HepG2 (cell line): ENCODE results near the gene CUL9. TPM values are rescaled to one million over a fixed set of nuclear protein-coding genes. Genes with fewer than 3 reads are reported as not detected.
A peak's percentile ranks its signal among the peaks of the same experiment; 100 is the strongest.

Source experiments
- BRF2 ChIP-seq: sonication (generic); formaldehyde crosslinking; IDR thresholded peaks from 2 replicates; pipeline ENCODE4 v1.8.1; 2022; ENCODE audit warnings: mild to moderate bottlenecking, missing genetic modification reagents
- CENPBD1 ChIP-seq: sonication (generic); formaldehyde crosslinking; IDR thresholded peaks from 2 replicates; pipeline ENCODE4 v1.8.0; 2022; ENCODE audit warnings: missing genetic modification reagents, low read depth, mild to moderate bottlenecking, borderline replicate concordance
- HDAC2 ChIP-seq: sonication (generic); formaldehyde crosslinking; IDR thresholded peaks from 2 replicates; pipeline ENCODE4 v1.4.0; 2020; ENCODE audit warnings: missing genetic modification reagents
- JUNB ChIP-seq: sonication (generic); formaldehyde crosslinking; IDR thresholded peaks from 2 replicates; pipeline ENCODE4 v1.8.0; 2022; ENCODE audit warnings: missing genetic modification reagents, mild to moderate bottlenecking, borderline replicate concordance
- MEIS2 ChIP-seq: sonication (generic); formaldehyde crosslinking; IDR thresholded peaks from 2 replicates; pipeline ENCODE4 v1.9.0; 2021; ENCODE audit warnings: mild to moderate bottlenecking, missing genetic modification reagents
- PCBP1 ChIP-seq: fragments of 200-400 bp; formaldehyde crosslinking; IDR thresholded peaks from 2 replicates; pipeline ENCODE4 v1.6.1; 2017; ENCODE audit warnings: mild to moderate bottlenecking, low read depth, low read length, borderline replicate concordance
- RBM22 ChIP-seq: fragments of 200-400 bp; formaldehyde crosslinking; optimal IDR thresholded peaks from 2 replicates; pipeline ENCODE3; 2017; ENCODE audit warnings: mild to moderate bottlenecking, low read length, moderate library complexity
- TARDBP ChIP-seq: sonication (generic); formaldehyde crosslinking; IDR thresholded peaks from 2 replicates; pipeline ENCODE4 v1.8.0; 2022; ENCODE audit warnings: mild to moderate bottlenecking, missing genetic modification reagents
- TCF12 ChIP-seq, 2 experiments: fragments of 450-650 bp in 1 of 2; sonication (generic) in 1 of 2; formaldehyde crosslinking in 1 of 2; IDR thresholded peaks; 2 replicates each; pipeline versions ENCODE4 v1.6.1 to v1.8.0; 2017 to 2022; ENCODE audit warnings: antibody characterized with exemption in 1 of 2, mild to moderate bottlenecking in 1 of 2, missing genetic modification reagents in 1 of 2, moderate library complexity in 1 of 2
- TFDP1 ChIP-seq: IDR thresholded peaks from 2 replicates; pipeline ENCODE4 v1.6.1; 2016; ENCODE audit warnings: missing compliant biosample characterization, missing genetic modification reagents, borderline replicate concordance
- ZNF101 ChIP-seq: sonication (generic); formaldehyde crosslinking; IDR thresholded peaks from 2 replicates; pipeline ENCODE4 v1.4.0; 2020; ENCODE audit warnings: mild to moderate bottlenecking, low read depth, missing genetic modification reagents, borderline replicate concordance
- ZNF343 ChIP-seq: sonication (generic); formaldehyde crosslinking; IDR thresholded peaks from 2 replicates; pipeline ENCODE4 v1.4.0; 2020; ENCODE audit warnings: mild to moderate bottlenecking, missing genetic modification reagents
- ZNF609 ChIP-seq: sonication (generic); formaldehyde crosslinking; IDR thresholded peaks from 2 replicates; pipeline ENCODE4 v1.4.0; 2020; ENCODE audit warnings: mild to moderate bottlenecking, missing genetic modification reagents, borderline replicate concordance
- ZNF674 ChIP-seq: sonication (generic); formaldehyde crosslinking; IDR thresholded peaks from 2 replicates; pipeline ENCODE4 v1.5.0; 2020; ENCODE audit warnings: low read depth, mild to moderate bottlenecking, missing genetic modification reagents
- ZNF710 ChIP-seq: sonication (generic); formaldehyde crosslinking; IDR thresholded peaks from 2 replicates; pipeline ENCODE4 v1.5.0; 2020; ENCODE audit warnings: mild to moderate bottlenecking, missing genetic modification reagents, borderline replicate concordance
- ZNF713 ChIP-seq: sonication (generic); formaldehyde crosslinking; IDR thresholded peaks from 2 replicates; pipeline ENCODE4 v1.4.0; 2020; ENCODE audit warnings: mild to moderate bottlenecking, missing genetic modification reagents
- ZNF83 ChIP-seq: sonication (generic); formaldehyde crosslinking; IDR thresholded peaks from 2 replicates; pipeline ENCODE4 v1.4.0; 2020; ENCODE audit warnings: missing genetic modification reagents, mild to moderate bottlenecking, borderline replicate concordance
- ZSCAN29 ChIP-seq: sonication (generic); formaldehyde crosslinking; conservative IDR thresholded peaks from 2 replicates; pipeline ENCODE4 v1.4.0; 2020; ENCODE audit warnings: mild to moderate bottlenecking, missing genetic modification reagents
- ZSCAN31 ChIP-seq: sonication (generic); formaldehyde crosslinking; IDR thresholded peaks from 2 replicates; pipeline ENCODE4 v1.5.0; 2020; ENCODE audit warnings: low read depth, mild to moderate bottlenecking, missing genetic modification reagents
- polyA plus RNA-seq, 8 experiments: library from polyadenylated mRNA; depleted of rRNA in 3 of 8; stranded (reverse) in 7 of 8; unstranded in 1 of 8; fragments of >200 nt; fragmentation: Illumina TruSeq in 4 of 8; extraction: Trizol in 4 of 8; gene quantifications; 2 replicates each; pipeline versions ENCODE4 v1.2.1 to v1.2.3, GENCODE V29; 2011 to 2016; ENCODE audit warnings: low read depth in 4 of 8, missing spikeins in 1 of 8, mixed read lengths in 1 of 8; ENCODE audit not compliant: insufficient read depth in 1 of 8
- total RNA-seq, 5 experiments: library from RNA; depleted of rRNA; stranded (reverse); fragments of >200 nt; fragmentation: Illumina TruSeq; extraction: Trizol; gene quantifications; 2 replicates each; pipeline ENCODE4 v1.2.3, GENCODE V29; 2016; ENCODE audit warnings: low read depth in 1 of 5

The CUL9 gene
- total and polyA plus RNA-seq, 2 of the 13 experiments (the other 11 are each of a cell fraction or from before 2014, with no cell fraction given): 11.4 to 13.7 TPM

GRCh38 chr6:43170417-43170930 lies 11.5 kb upstream of the CUL9 start (continued):
- TF ChIP-seq ZNF609 (no peak), TCF12 (IDR thresholded peaks at IDR 0.05) (no peak), TCF12 (CRISPR knock-in tag; IDR thresholded peaks at IDR 0.05) (peak; percentile 34; the same call in 1 of the 2 replicates), TFDP1 (CRISPR knock-in tag) (peak; percentile 66; the same call in 1 of the 2 replicates), ZNF713 (CRISPR knock-in tag) (0 out of 2 replicates have a peak, but pooled peaks have one; percentile 86), ZNF343 (peak; percentile 42; the same call in 1 of the 2 replicates), HDAC2 (CRISPR knock-in tag) (no peak), CENPBD1 (peak; percentile 36; the same call in 1 of the 2 replicates), ZNF101 (CRISPR knock-in tag) (no peak), TARDBP (0 out of 2 replicates have a peak, but pooled peaks have one; percentile 15), ZNF710 (peak; percentile 68; the same call in 1 of the 2 replicates), JUNB (CRISPR knock-in tag) (peak; percentile 43; the same call in 1 of the 2 replicates), ZSCAN29 (CRISPR knock-in tag) (0 out of 2 replicates have a peak, but pooled peaks have one; percentile 39), ZNF674 (CRISPR knock-in tag) (no peak), ZSCAN31 (no peak), BRF2 (CRISPR knock-in tag) (peak; percentile 45), PCBP1 (0 out of 2 replicates have a peak, but pooled peaks have one; percentile 57), MEIS2 (no peak), RBM22 (no peak), ZNF83 (CRISPR knock-in tag) (0 out of 2 replicates have a peak, but pooled peaks have one; percentile 19)
